ENCODE measurements around the gene DMD. TPM values are rescaled to one million over a fixed set of nuclear protein-coding genes. Genes with fewer than 3 reads are reported as not detected.

DMD gene
- total RNA-seq, 1 donor from 2014 or later: 23.9 TPM

DNA sequence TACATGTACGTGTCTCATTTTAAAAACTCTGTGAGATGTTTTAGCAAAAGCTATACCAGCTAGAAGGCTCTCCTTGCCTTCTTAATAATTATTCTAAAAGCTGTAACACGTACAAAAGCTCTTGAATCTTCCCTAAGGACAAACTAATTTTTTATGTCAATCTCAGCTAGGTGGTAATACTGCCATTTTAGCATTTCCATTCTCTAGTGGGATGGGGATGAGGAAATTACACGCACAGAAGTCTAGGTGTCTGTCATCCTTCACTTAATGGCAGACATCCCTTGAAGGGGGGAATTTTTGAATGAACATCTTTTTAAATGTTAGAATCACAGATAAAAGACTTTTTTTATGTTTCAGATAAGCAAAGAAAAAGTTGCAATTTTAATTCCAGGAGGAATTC lies 569.1 kb downstream of the DMD start:
- DNase-seq (ENCODE audit: low spot score, unreplicated experiment): no peak
- no peaks in the 10 kb centered on the region for H3K27me3 Mint-ChIP-seq
- H3K4me3 Mint-ChIP-seq (ENCODE audit: low read depth): no peak overlapping the region
- H3K36me3 Mint-ChIP-seq (ENCODE audit: insufficient read depth): no peaks in the 10 kb centered on the region
- H3K4me1 Mint-ChIP-seq (ENCODE audit: low read depth): peaks cover 7% of the 10 kb centered on the region
- H3K9me3 Mint-ChIP-seq (ENCODE audit: low read depth): no peaks in the 10 kb centered on the region
- no peak overlapping the region for H3K27ac Mint-ChIP-seq
- TF ChIP-seq, protein P1, sequence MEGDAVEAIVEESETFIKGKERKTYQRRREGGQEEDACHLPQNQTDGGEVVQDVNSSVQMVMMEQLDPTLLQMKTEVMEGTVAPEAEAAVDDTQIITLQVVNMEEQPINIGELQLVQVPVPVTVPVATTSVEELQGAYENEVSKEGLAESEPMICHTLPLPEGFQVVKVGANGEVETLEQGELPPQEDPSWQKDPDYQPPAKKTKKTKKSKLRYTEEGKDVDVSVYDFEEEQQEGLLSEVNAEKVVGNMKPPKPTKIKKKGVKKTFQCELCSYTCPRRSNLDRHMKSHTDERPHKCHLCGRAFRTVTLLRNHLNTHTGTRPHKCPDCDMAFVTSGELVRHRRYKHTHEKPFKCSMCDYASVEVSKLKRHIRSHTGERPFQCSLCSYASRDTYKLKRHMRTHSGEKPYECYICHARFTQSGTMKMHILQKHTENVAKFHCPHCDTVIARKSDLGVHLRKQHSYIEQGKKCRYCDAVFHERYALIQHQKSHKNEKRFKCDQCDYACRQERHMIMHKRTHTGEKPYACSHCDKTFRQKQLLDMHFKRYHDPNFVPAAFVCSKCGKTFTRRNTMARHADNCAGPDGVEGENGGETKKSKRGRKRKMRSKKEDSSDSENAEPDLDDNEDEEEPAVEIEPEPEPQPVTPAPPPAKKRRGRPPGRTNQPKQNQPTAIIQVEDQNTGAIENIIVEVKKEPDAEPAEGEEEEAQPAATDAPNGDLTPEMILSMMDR (IDR thresholded peaks at IDR 0.05; ENCODE audit: unreplicated experiment): no peak

DNA sequence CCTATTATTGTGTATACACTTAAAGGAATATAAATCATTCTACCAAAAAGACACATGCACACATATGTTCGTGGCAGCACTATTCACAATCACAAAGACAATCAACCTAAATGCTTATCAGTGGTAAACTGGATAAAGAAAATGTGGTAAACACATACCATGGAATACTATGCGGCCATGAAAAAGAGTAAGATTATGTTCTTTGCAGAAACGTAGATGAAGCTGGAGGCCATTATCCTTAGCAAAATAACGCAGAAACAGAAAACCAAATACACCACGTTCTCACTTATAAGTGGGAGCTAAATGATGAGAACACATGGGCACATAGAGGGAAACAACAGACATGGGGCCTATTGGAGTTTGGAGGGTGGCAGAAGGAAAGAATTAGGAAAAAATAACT lies 593.2 kb downstream of the DMD start:
- no peak for DNase-seq (ENCODE audit: low spot score, unreplicated experiment)
- TF ChIP-seq, protein P1 (IDR thresholded peaks at IDR 0.05; ENCODE audit: unreplicated experiment): no peak
- H3K9me3 Mint-ChIP-seq (ENCODE audit: low read depth): peaks cover 5% of the 10 kb centered on the region
- no peaks in the 10 kb centered on the region for H3K27me3 Mint-ChIP-seq
- no peak overlapping the region for H3K4me3 Mint-ChIP-seq (ENCODE audit: low read depth)
- H3K4me1 Mint-ChIP-seq (ENCODE audit: low read depth): no peaks in the 10 kb centered on the region
- no peaks in the 10 kb centered on the region for H3K36me3 Mint-ChIP-seq (ENCODE audit: insufficient read depth)
- H3K27ac Mint-ChIP-seq: no peak overlapping the region

DNA sequence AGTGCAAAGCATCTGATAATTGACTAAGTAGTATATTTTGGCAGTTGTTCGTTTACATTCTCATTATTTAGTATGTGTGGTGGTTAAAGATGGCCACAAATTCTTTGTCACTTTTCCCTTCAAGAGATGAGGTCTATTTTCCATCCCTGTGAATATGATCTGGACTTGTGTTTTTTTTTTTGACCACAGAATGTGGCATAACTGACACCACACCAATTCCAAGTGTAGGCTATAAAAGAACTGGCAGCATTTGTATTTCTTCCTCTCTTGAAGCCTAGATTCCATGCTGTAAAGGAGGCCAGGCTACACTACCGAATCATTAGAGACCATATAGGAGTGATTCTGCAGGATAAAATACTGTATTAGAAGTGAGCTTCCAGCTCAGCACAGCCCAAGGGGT lies 596.6 kb downstream of the DMD start:
- H3K4me1 Mint-ChIP-seq (ENCODE audit: low read depth): no peaks in the 10 kb centered on the region
- H3K27me3 Mint-ChIP-seq: no peaks in the 10 kb centered on the region
- no peak overlapping the region for H3K27ac Mint-ChIP-seq
- H3K4me3 Mint-ChIP-seq (ENCODE audit: low read depth): no peak overlapping the region
- DNase-seq (ENCODE audit: low spot score, unreplicated experiment): no peak
- peaks cover 5% of the 10 kb centered on the region for H3K9me3 Mint-ChIP-seq (ENCODE audit: low read depth)
- TF ChIP-seq, protein P1 (IDR thresholded peaks at IDR 0.05; ENCODE audit: unreplicated experiment): no peak
- no peaks in the 10 kb centered on the region for H3K36me3 Mint-ChIP-seq (ENCODE audit: insufficient read depth)

DNA sequence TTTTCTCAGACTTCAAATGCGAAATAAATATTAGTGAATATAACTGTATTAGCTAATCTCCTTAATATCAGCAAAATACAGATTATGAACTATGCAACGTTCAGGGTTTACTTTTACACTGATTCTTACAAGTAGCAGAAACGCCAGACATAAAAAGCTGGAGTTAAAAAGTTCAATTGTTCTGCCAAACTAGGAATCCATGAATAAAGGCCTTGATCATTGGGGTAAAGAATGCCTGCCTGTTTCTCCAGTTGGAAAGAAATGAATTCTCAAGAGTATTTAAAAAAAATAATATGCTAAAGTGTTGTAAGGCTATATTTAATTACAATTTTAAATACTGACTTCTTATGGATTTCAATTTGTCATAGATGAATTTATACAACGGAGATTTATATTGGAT lies 612.2 kb downstream of the DMD start:
- no peaks in the 10 kb centered on the region for H3K4me1 Mint-ChIP-seq (ENCODE audit: low read depth)
- H3K9me3 Mint-ChIP-seq (ENCODE audit: low read depth): peaks cover 6% of the 10 kb centered on the region
- no peaks in the 10 kb centered on the region for H3K27me3 Mint-ChIP-seq
- no peak overlapping the region for H3K4me3 Mint-ChIP-seq (ENCODE audit: low read depth)
- no peaks in the 10 kb centered on the region for H3K36me3 Mint-ChIP-seq (ENCODE audit: insufficient read depth)
- no peak overlapping the region for H3K27ac Mint-ChIP-seq
- TF ChIP-seq, protein P1 (IDR thresholded peaks at IDR 0.05; ENCODE audit: unreplicated experiment): no peak
- no peak for DNase-seq (ENCODE audit: low spot score, unreplicated experiment)

DNA sequence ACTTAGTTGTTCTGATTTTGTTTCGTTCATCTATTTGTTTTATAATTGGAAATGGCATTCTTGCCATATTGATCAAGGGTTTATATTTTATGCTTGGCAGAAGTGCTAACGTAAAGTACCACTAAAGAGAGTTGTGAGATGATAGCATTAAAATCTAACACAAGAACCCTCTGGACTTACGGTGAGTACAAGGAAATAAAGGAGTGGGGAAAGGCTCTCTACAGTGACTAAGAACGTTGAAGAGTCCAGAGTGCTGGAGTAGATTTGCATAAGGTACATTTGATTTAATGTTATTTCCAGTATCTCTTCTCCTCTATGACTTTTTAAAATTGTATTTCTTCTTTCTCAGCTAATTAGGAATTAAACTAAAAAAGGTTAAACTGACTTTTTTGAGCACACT lies 612.6 kb downstream of the DMD start:
- DNase-seq (ENCODE audit: low spot score, unreplicated experiment): no peak
- TF ChIP-seq, protein P1 (IDR thresholded peaks at IDR 0.05; ENCODE audit: unreplicated experiment): no peak
- no peak overlapping the region for H3K27ac Mint-ChIP-seq
- no peak overlapping the region for H3K4me3 Mint-ChIP-seq (ENCODE audit: low read depth)
- no peaks in the 10 kb centered on the region for H3K27me3 Mint-ChIP-seq
- no peaks in the 10 kb centered on the region for H3K36me3 Mint-ChIP-seq (ENCODE audit: insufficient read depth)
- H3K4me1 Mint-ChIP-seq (ENCODE audit: low read depth): no peaks in the 10 kb centered on the region
- peaks cover 4% of the 10 kb centered on the region for H3K9me3 Mint-ChIP-seq (ENCODE audit: low read depth)
